HepG2 (cell line): Measurements from ENCODE around the gene MIDN. TPM values are rescaled to one million over a fixed set of nuclear protein-coding genes. Genes with fewer than 3 reads are reported as not detected.
A peak's percentile ranks its signal among the peaks of the same experiment; 100 is the strongest.

Experiments used
- BATF2 ChIP-seq: sonication (generic); formaldehyde crosslinking; IDR thresholded peaks from 2 replicates; pipeline ENCODE4 v1.8.0; 2022; ENCODE audit warnings: mild to moderate bottlenecking, missing genetic modification reagents, moderate library complexity
- ELF3 ChIP-seq: IDR thresholded peaks from 2 replicates; pipeline ENCODE4 v1.6.1; 2016; ENCODE audit warnings: missing genetic modification reagents, missing compliant biosample characterization
- HNF4G ChIP-seq, 2 experiments: sonication (generic) in 1 of 2; formaldehyde crosslinking in 1 of 2; IDR thresholded peaks; 2 replicates each; pipeline versions ENCODE4 v1.4.0 to v1.6.1; 2011 to 2020; ENCODE audit warnings: borderline replicate concordance in 2 of 2, low read depth in 2 of 2, mild to moderate bottlenecking in 2 of 2, low read length in 1 of 2, missing genetic modification reagents in 1 of 2, moderate library complexity in 1 of 2
- MEIS1 ChIP-seq: sonication (generic); formaldehyde crosslinking; IDR thresholded peaks from 2 replicates; pipeline ENCODE4 v1.9.0; 2021; ENCODE audit warnings: mild to moderate bottlenecking, missing genetic modification reagents, moderate library complexity, borderline replicate concordance
- NFYB ChIP-seq: sonication (generic); formaldehyde crosslinking; IDR thresholded peaks from 2 replicates; pipeline ENCODE4 v1.4.0; 2020; ENCODE audit warnings: missing genetic modification reagents
- SYNCRIP ChIP-seq: fragments of 200-400 bp; formaldehyde crosslinking; IDR thresholded peaks from 2 replicates; pipeline ENCODE4 v1.6.1; 2018; ENCODE audit warnings: mild to moderate bottlenecking, low read depth, low read length; ENCODE audit not compliant: insufficient read depth
- ZNF329 ChIP-seq: sonication (generic); formaldehyde crosslinking; IDR thresholded peaks from 2 replicates; pipeline ENCODE4 v1.9.0; 2021; ENCODE audit warnings: low read depth, mild to moderate bottlenecking, missing genetic modification reagents
- ZNF737 ChIP-seq: sonication (generic); formaldehyde crosslinking; IDR thresholded peaks from 2 replicates; pipeline ENCODE4 v1.5.0; 2020; ENCODE audit warnings: missing genetic modification reagents, mild to moderate bottlenecking, borderline replicate concordance
- ZNF776 ChIP-seq: sonication (generic); formaldehyde crosslinking; IDR thresholded peaks from 2 replicates; pipeline ENCODE4 v1.4.0; 2020; ENCODE audit warnings: mild to moderate bottlenecking, missing genetic modification reagents
- ZNF792 ChIP-seq: IDR thresholded peaks from 2 replicates; pipeline ENCODE4 v1.6.1; 2016
- polyA plus RNA-seq, 8 experiments: library from polyadenylated mRNA; depleted of rRNA in 3 of 8; stranded (reverse) in 7 of 8; unstranded in 1 of 8; fragments of >200 nt; fragmentation: Illumina TruSeq in 4 of 8; extraction: Trizol in 4 of 8; gene quantifications; 2 replicates each; pipeline versions ENCODE4 v1.2.1 to v1.2.3, GENCODE V29; 2011 to 2016; ENCODE audit warnings: low read depth in 4 of 8, missing spikeins in 1 of 8, mixed read lengths in 1 of 8; ENCODE audit not compliant: insufficient read depth in 1 of 8
- total RNA-seq, 5 experiments: library from RNA; depleted of rRNA; stranded (reverse); fragments of >200 nt; fragmentation: Illumina TruSeq; extraction: Trizol; gene quantifications; 2 replicates each; pipeline ENCODE4 v1.2.3, GENCODE V29; 2016; ENCODE audit warnings: low read depth in 1 of 5
- TF ChIP-seq, protein P1 (sequence below): sonication (generic); formaldehyde crosslinking; IDR thresholded peaks from 2 replicates; pipeline ENCODE4 v1.8.0; 2022; ENCODE audit warnings: missing genetic modification reagents, mild to moderate bottlenecking, moderate library complexity, borderline replicate concordance
- TF ChIP-seq, protein P2 (sequence below): sonication (generic); formaldehyde crosslinking; conservative IDR thresholded peaks from 2 replicates; pipeline ENCODE4 v1.4.0; 2020; ENCODE audit warnings: mild to moderate bottlenecking, missing genetic modification reagents, moderate library complexity
- TF ChIP-seq, protein P3 (sequence below): IDR thresholded peaks from 2 replicates; pipeline ENCODE4 v1.6.1; 2016; ENCODE audit warnings: low read depth, control low read depth
- TF ChIP-seq, protein P4 (sequence below): sonication (generic); formaldehyde crosslinking; IDR thresholded peaks from 2 replicates; pipeline ENCODE4 v1.8.0; 2022; ENCODE audit warnings: mild to moderate bottlenecking, missing genetic modification reagents, moderate library complexity
- TF ChIP-seq, protein P5 (sequence below): sonication (generic); formaldehyde crosslinking; IDR thresholded peaks from 2 replicates; pipeline ENCODE4 v1.9.0; 2021; ENCODE audit warnings: missing genetic modification reagents, borderline replicate concordance

Gene MIDN
- total and polyA plus RNA-seq, 2 of the 13 experiments (the other 11 are each of a cell fraction or from before 2014, with no cell fraction given), result 8.4 to 18.0 TPM

GRCh38 chr19:1241417-1242095 is 6.8 kb upstream of the MIDN start, which contains the start of gene ATP5F1D (continued):
- TF ChIP-seq BATF2 (no peak), ZNF792 (CRISPR knock-in tag) (no peak), ELF3 (peak; percentile 32; the same call in 1 of the 2 replicates), MEIS1 (no peak), ZNF776 (CRISPR knock-in tag) (peak; percentile 47; the same call in 1 of the 2 replicates), SYNCRIP (no peak), ZNF329 (CRISPR knock-in tag) (0 out of 2 replicates have a peak, but pooled peaks have one; percentile 82), ZNF737 (no peak), HNF4G (IDR thresholded peaks at IDR 0.05; ENCODE audit: borderline replicate concordance, low read depth, low read length) (no peak), HNF4G (CRISPR knock-in tag; IDR thresholded peaks at IDR 0.05; ENCODE audit: borderline replicate concordance, low read depth) (0 out of 2 replicates have a peak, but pooled peaks have one; percentile 38), NFYB (CRISPR knock-in tag) (0 out of 2 replicates have a peak, but pooled peaks have one; percentile 29)
- TF ChIP-seq, protein P1, sequence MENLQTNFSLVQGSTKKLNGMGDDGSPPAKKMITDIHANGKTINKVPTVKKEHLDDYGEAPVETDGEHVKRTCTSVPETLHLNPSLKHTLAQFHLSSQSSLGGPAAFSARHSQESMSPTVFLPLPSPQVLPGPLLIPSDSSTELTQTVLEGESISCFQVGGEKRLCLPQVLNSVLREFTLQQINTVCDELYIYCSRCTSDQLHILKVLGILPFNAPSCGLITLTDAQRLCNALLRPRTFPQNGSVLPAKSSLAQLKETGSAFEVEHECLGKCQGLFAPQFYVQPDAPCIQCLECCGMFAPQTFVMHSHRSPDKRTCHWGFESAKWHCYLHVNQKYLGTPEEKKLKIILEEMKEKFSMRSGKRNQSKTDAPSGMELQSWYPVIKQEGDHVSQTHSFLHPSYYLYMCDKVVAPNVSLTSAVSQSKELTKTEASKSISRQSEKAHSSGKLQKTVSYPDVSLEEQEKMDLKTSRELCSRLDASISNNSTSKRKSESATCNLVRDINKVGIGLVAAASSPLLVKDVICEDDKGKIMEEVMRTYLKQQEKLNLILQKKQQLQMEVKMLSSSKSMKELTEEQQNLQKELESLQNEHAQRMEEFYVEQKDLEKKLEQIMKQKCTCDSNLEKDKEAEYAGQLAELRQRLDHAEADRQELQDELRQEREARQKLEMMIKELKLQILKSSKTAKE, result no peak
- TF ChIP-seq, protein P2, sequence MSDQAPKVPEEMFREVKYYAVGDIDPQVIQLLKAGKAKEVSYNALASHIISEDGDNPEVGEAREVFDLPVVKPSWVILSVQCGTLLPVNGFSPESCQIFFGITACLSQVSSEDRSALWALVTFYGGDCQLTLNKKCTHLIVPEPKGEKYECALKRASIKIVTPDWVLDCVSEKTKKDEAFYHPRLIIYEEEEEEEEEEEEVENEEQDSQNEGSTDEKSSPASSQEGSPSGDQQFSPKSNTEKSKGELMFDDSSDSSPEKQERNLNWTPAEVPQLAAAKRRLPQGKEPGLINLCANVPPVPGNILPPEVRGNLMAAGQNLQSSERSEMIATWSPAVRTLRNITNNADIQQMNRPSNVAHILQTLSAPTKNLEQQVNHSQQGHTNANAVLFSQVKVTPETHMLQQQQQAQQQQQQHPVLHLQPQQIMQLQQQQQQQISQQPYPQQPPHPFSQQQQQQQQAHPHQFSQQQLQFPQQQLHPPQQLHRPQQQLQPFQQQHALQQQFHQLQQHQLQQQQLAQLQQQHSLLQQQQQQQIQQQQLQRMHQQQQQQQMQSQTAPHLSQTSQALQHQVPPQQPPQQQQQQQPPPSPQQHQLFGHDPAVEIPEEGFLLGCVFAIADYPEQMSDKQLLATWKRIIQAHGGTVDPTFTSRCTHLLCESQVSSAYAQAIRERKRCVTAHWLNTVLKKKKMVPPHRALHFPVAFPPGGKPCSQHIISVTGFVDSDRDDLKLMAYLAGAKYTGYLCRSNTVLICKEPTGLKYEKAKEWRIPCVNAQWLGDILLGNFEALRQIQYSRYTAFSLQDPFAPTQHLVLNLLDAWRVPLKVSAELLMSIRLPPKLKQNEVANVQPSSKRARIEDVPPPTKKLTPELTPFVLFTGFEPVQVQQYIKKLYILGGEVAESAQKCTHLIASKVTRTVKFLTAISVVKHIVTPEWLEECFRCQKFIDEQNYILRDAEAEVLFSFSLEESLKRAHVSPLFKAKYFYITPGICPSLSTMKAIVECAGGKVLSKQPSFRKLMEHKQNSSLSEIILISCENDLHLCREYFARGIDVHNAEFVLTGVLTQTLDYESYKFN (CRISPR knock-in tag), result no peak; the same call in 1 of the 2 replicates
- TF ChIP-seq, protein P3, sequence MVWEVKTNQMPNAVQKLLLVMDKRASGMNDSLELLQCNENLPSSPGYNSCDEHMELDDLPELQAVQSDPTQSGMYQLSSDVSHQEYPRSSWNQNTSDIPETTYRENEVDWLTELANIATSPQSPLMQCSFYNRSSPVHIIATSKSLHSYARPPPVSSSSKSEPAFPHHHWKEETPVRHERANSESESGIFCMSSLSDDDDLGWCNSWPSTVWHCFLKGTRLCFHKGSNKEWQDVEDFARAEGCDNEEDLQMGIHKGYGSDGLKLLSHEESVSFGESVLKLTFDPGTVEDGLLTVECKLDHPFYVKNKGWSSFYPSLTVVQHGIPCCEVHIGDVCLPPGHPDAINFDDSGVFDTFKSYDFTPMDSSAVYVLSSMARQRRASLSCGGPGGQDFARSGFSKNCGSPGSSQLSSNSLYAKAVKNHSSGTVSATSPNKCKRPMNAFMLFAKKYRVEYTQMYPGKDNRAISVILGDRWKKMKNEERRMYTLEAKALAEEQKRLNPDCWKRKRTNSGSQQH, result no peak
- TF ChIP-seq, protein P4, sequence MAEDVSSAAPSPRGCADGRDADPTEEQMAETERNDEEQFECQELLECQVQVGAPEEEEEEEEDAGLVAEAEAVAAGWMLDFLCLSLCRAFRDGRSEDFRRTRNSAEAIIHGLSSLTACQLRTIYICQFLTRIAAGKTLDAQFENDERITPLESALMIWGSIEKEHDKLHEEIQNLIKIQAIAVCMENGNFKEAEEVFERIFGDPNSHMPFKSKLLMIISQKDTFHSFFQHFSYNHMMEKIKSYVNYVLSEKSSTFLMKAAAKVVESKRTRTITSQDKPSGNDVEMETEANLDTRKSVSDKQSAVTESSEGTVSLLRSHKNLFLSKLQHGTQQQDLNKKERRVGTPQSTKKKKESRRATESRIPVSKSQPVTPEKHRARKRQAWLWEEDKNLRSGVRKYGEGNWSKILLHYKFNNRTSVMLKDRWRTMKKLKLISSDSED (CRISPR knock-in tag), result no peak
- TF ChIP-seq, protein P5, sequence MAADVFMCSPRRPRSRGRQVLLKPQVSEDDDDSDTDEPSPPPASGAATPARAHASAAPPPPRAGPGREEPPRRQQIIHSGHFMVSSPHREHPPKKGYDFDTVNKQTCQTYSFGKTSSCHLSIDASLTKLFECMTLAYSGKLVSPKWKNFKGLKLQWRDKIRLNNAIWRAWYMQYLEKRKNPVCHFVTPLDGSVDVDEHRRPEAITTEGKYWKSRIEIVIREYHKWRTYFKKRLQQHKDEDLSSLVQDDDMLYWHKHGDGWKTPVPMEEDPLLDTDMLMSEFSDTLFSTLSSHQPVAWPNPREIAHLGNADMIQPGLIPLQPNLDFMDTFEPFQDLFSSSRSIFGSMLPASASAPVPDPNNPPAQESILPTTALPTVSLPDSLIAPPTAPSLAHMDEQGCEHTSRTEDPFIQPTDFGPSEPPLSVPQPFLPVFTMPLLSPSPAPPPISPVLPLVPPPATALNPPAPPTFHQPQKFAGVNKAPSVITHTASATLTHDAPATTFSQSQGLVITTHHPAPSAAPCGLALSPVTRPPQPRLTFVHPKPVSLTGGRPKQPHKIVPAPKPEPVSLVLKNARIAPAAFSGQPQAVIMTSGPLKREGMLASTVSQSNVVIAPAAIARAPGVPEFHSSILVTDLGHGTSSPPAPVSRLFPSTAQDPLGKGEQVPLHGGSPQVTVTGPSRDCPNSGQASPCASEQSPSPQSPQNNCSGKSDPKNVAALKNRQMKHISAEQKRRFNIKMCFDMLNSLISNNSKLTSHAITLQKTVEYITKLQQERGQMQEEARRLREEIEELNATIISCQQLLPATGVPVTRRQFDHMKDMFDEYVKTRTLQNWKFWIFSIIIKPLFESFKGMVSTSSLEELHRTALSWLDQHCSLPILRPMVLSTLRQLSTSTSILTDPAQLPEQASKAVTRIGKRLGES (CRISPR knock-in tag), result no peak
